Measurements from ENCODE around the gene FGD2. TPM values are rescaled to one million over a fixed set of nuclear protein-coding genes. Genes with fewer than 3 reads are reported as not detected.

Gene FGD2
- total RNA-seq, 1 experiment from 2014 or later, result 0.13 TPM

DNA sequence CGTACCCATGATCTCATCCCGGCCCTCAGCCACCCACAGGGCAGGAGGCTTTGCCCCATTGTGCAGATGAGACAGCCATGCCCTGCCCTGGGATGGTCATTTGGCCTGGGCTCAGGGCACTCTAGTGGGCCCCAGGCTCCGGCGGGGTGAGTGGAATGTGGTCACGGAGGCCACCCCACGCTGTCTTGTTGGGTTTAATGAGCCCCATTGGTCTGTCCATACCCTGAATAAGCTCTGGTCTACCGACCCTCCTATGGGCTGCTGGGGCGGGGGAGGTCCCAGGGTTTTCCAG lies 50.6 kb downstream of the FGD2 start:
- H3K4me1 ChIP-seq (ENCODE audit: insufficient read depth, low read length), result peaks cover 10% of the 10 kb centered on the region; the same call in 1 of the 2 replicates
- Mint-ChIP-seq H3K9me3 (no peaks in the 10 kb centered on the region), H3K27ac (peak overlapping the region in 1 of 3 experiments; percentile 57; a peak in 2 of 7 replicates), H3K36me3 (ENCODE audit: insufficient read depth in 1 of 3, low read depth in 3 of 3) (no peaks in the 10 kb centered on the region), H3K4me3 (no peak overlapping the region), H3K4me1 (peaks cover 54 to 65% of the 10 kb centered on the region in 2 experiments), H3K27me3 (ENCODE audit: low read depth) (no peaks in the 10 kb centered on the region)
- no peak overlapping the region for H3K27ac ChIP-seq (ENCODE audit: insufficient read length, low read depth, low read length)
- H3K9ac ChIP-seq (ENCODE audit: extremely low read depth, insufficient read length, low read length), result no peak overlapping the region
- no peak overlapping the region for H3K4ac ChIP-seq (ENCODE audit: low read depth, low read length)
- H3K27me3 ChIP-seq (ENCODE audit: insufficient read depth, low read length), result no peaks in the 10 kb centered on the region
- H4K91ac ChIP-seq (ENCODE audit: insufficient read length, low read depth, low read length), result no peak overlapping the region
- no peak overlapping the region for H2AK5ac ChIP-seq (ENCODE audit: insufficient read length, low read length)
- H2BK5ac ChIP-seq (ENCODE audit: insufficient read length, low read length), result no peak overlapping the region
- no peaks in the 10 kb centered on the region for H3K79me1 ChIP-seq (ENCODE audit: insufficient read depth, low read depth, low read length, poor library complexity, severe bottlenecking)
- H2BK12ac ChIP-seq (ENCODE audit: insufficient read length, low read depth, low read length), result no peak overlapping the region
- no peak overlapping the region for H3T11ph ChIP-seq (ENCODE audit: low read length)
- DNase-seq, result no peak
- H2BK15ac ChIP-seq (ENCODE audit: low read depth, low read length), result no peak overlapping the region
- no CpG with 5 or more reads among the region's 8 CpGs for WGBS (ENCODE audit: extremely low coverage, insufficient read length, low lambda C conversion rate)
- H2BK120ac ChIP-seq (ENCODE audit: low read depth, low read length, poor library complexity, severe bottlenecking), result no peak overlapping the region
- H3K18ac ChIP-seq (ENCODE audit: insufficient read length, low read depth, low read length), result peak overlapping the region; percentile 5
- H3K79me2 ChIP-seq (ENCODE audit: insufficient read depth, low read length), result no peaks in the 10 kb centered on the region
- TF ChIP-seq, protein P1, sequence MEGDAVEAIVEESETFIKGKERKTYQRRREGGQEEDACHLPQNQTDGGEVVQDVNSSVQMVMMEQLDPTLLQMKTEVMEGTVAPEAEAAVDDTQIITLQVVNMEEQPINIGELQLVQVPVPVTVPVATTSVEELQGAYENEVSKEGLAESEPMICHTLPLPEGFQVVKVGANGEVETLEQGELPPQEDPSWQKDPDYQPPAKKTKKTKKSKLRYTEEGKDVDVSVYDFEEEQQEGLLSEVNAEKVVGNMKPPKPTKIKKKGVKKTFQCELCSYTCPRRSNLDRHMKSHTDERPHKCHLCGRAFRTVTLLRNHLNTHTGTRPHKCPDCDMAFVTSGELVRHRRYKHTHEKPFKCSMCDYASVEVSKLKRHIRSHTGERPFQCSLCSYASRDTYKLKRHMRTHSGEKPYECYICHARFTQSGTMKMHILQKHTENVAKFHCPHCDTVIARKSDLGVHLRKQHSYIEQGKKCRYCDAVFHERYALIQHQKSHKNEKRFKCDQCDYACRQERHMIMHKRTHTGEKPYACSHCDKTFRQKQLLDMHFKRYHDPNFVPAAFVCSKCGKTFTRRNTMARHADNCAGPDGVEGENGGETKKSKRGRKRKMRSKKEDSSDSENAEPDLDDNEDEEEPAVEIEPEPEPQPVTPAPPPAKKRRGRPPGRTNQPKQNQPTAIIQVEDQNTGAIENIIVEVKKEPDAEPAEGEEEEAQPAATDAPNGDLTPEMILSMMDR (conservative IDR thresholded peaks at IDR 0.05), result no peak
- no peak overlapping the region for H3K23ac ChIP-seq (ENCODE audit: insufficient read length, low read depth, low read length)
- H3K9me3 ChIP-seq (ENCODE audit: control insufficient read depth, low read depth, low read length), result no peaks in the 10 kb centered on the region
- no peaks in the 10 kb centered on the region for H3K23me2 ChIP-seq (ENCODE audit: insufficient read length, low read depth, low read length, poor library complexity, severe bottlenecking)
- H4K5ac ChIP-seq (ENCODE audit: insufficient read length, low read depth, low read length), result no peak overlapping the region
- no peak overlapping the region for H3K4me2 ChIP-seq (ENCODE audit: insufficient read depth, insufficient read length, low read length)
- no peaks in the 10 kb centered on the region for H4K20me1 ChIP-seq (ENCODE audit: control insufficient read depth, insufficient read depth, insufficient read length)
- H3K56ac ChIP-seq (ENCODE audit: insufficient read length, low read depth, low read length), result no peak overlapping the region
- no peak overlapping the region for H2BK20ac ChIP-seq (ENCODE audit: low read depth, low read length, poor library complexity, severe bottlenecking)
- H4K8ac ChIP-seq (replicated peaks; ENCODE audit: insufficient read length, low read depth, low read length), result no peak overlapping the region
- H2AFZ ChIP-seq (ENCODE audit: low read length), result no peak overlapping the region
- H3K14ac ChIP-seq (ENCODE audit: insufficient read depth, low read length), result 0 out of 2 replicates have a peak overlapping the region, but pooled peaks have one; percentile 34
